Mesendoderm (in vitro differentiated cells): ENCODE results near the gene KCNJ13.

ENCODE experiments used
- DNase-seq: peaks from one replicate; pipeline ENCODE4 v3.0.0; 2013
- H2AK5ac ChIP-seq: 2 replicates; pipeline ENCODE4 v1.6.1; 2013; ENCODE audit warnings: low read length, inconsistent platforms
- H2BK120ac ChIP-seq: 2 replicates; pipeline ENCODE4 v1.6.1; 2013; ENCODE audit warnings: low read depth, mild to moderate bottlenecking, low read length, moderate library complexity, mixed read lengths
- H2BK15ac ChIP-seq: replicated peaks from 2 replicates; pipeline ENCODE4 v1.6.1; 2013; ENCODE audit warnings: low read depth, mild to moderate bottlenecking, moderate library complexity
- H2BK5ac ChIP-seq: 2 replicates; pipeline ENCODE4 v1.6.1; 2013; ENCODE audit warnings: low read length, inconsistent platforms
- H3K18ac ChIP-seq: 2 replicates; pipeline ENCODE4 v1.6.1; 2013; ENCODE audit warnings: mild to moderate bottlenecking, low read length, mixed read lengths
- H3K23ac ChIP-seq: one replicate; pipeline ENCODE4 v1.6.1; 2013; ENCODE audit warnings: low read length
- H3K27ac ChIP-seq: 2 replicates; pipeline ENCODE4 v1.5.1; 2013; ENCODE audit warnings: low read depth, mild to moderate bottlenecking, inconsistent platforms, low read length, moderate library complexity
- H3K27me3 ChIP-seq: 2 replicates; pipeline ENCODE4 v1.6.1; 2013; ENCODE audit warnings: low read length, control low read depth, mild to moderate bottlenecking, inconsistent platforms; ENCODE audit not compliant: insufficient read depth, poor library complexity
- H3K36me3 ChIP-seq: 2 replicates; pipeline ENCODE4 v1.6.1; 2013; ENCODE audit warnings: low read length, inconsistent platforms; ENCODE audit not compliant: control insufficient read depth, insufficient read depth
- H3K4ac ChIP-seq: one replicate; pipeline ENCODE4 v1.6.1; 2013; ENCODE audit warnings: low read depth, mild to moderate bottlenecking, low read length, moderate library complexity
- H3K4me1 ChIP-seq: 2 replicates; pipeline ENCODE4 v1.6.1; 2013; ENCODE audit warnings: low read depth, low read length, inconsistent platforms; ENCODE audit not compliant: control insufficient read depth
- H3K4me2 ChIP-seq: 2 replicates; pipeline ENCODE4 v1.6.1; 2013; ENCODE audit warnings: low read length
- H3K4me3 ChIP-seq: 2 replicates; pipeline ENCODE4 v1.5.1; 2013; ENCODE audit warnings: mild to moderate bottlenecking, low read length
- H3K56ac ChIP-seq: one replicate; pipeline ENCODE4 v1.6.1; 2013; ENCODE audit warnings: low read length
- H3K79me1 ChIP-seq: 2 replicates; pipeline ENCODE4 v1.6.1; 2013; ENCODE audit warnings: low read length, inconsistent platforms
- H3K79me2 ChIP-seq: 2 replicates; pipeline ENCODE4 v1.6.1; 2013; ENCODE audit warnings: mild to moderate bottlenecking, low read length; ENCODE audit not compliant: control insufficient read depth, insufficient read depth
- H3K9ac ChIP-seq: 2 replicates; pipeline ENCODE4 v1.6.1; 2013; ENCODE audit warnings: low read length, inconsistent platforms
- H4K5ac ChIP-seq: one replicate; pipeline ENCODE4 v1.6.1; 2013; ENCODE audit warnings: low read length
- H4K8ac ChIP-seq: one replicate; pipeline ENCODE4 v1.6.1; 2013; ENCODE audit warnings: low read depth, mild to moderate bottlenecking, control low read depth, low read length, moderate library complexity
- WGBS: extraction: QIAGEN DNeasy Blood & Tissue Kit; methylation state at CpG from one replicate; pipeline ENCODE4 v1.1.7; 2013; ENCODE audit warnings: low lambda C conversion rate, missing lambda C conversion rate; ENCODE audit not compliant: insufficient coverage; ENCODE audit errors: extremely low coverage; 5-methylcytosine and 5-hydroxymethylcytosine counted together

KCNJ13 gene

DNA sequence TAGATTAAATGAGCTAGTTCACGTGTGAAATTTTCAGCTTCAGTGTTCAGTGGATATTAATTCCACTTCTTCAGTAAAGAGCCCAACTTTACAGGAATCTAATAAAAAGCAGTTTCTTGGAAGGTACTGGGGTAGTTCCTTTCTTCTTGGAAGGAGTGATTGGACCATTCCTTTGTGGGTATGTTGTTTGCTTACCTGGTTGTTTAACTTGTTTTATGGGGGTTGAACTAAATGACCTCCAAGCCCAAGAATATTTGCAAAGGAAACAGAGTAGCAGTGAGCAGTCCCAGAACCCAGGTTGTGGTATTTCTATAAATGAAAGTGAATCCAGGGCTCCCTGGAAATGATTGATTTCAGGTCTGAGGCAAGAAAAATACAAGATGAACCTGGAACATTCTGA, 31.4 kb downstream of the KCNJ13 start:
- Histone ChIP-seq H3K27me3 (no peaks in the 10 kb centered on the region), H3K27ac (no peak overlapping the region), H3K4me2 (no peak overlapping the region), H2BK5ac (no peak overlapping the region), H4K5ac (no peak overlapping the region), H2BK15ac (no peak overlapping the region), H3K79me2 (no peaks in the 10 kb centered on the region), H3K56ac (no peak overlapping the region), H3K79me1 (peaks cover 2% of the 10 kb centered on the region), H2BK120ac (no peak overlapping the region), H3K36me3 (no peaks in the 10 kb centered on the region), H3K9ac (no peak overlapping the region), H2AK5ac (no peak overlapping the region), H3K4me1 (peaks cover 2% of the 10 kb centered on the region), H3K23ac (no peak overlapping the region), H3K18ac (no peak overlapping the region), H3K4me3 (no peak overlapping the region), H4K8ac (no peak overlapping the region), H3K4ac (no peak overlapping the region)
- WGBS = no CpG with 5 or more reads among the region's 1 CpG
- no peak for DNase-seq

DNA sequence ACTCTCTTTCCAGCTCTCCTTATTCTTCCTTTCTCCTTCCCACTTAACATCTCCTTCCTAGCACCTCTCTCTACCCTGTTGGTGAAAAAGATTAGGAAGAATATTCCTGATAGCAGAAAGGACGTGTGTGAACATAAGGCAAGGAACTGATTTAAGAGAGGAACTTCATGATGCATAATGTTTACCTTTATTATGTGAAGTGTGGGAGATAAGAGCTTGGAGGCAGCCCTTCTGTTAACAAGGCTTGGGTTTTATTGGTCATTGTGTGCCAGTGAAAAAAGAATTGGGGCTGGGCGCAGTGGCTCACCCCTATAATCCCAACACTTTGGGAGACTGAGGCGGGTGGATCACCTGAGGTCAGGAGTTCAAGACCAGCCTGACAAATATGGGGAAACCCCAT, 34.4 kb downstream of the KCNJ13 start:
- Histone ChIP-seq H2AK5ac (no peak overlapping the region), H3K23ac (no peak overlapping the region), H3K4me2 (no peak overlapping the region), H2BK120ac (no peak overlapping the region), H2BK5ac (no peak overlapping the region), H2BK15ac (no peak overlapping the region), H3K4me3 (no peak overlapping the region), H4K8ac (no peak overlapping the region), H4K5ac (no peak overlapping the region), H3K79me1 (peaks cover 6% of the 10 kb centered on the region), H3K56ac (no peak overlapping the region), H3K4me1 (peaks cover 2% of the 10 kb centered on the region), H3K18ac (no peak overlapping the region), H3K4ac (no peak overlapping the region), H3K27ac (no peak overlapping the region), H3K9ac (no peak overlapping the region), H3K27me3 (no peaks in the 10 kb centered on the region), H3K79me2 (no peaks in the 10 kb centered on the region), H3K36me3 (peaks cover 1% of the 10 kb centered on the region)
- WGBS = no CpG with 5 or more reads among the region's 3 CpGs
- DNase-seq = peak; percentile 33

DNA sequence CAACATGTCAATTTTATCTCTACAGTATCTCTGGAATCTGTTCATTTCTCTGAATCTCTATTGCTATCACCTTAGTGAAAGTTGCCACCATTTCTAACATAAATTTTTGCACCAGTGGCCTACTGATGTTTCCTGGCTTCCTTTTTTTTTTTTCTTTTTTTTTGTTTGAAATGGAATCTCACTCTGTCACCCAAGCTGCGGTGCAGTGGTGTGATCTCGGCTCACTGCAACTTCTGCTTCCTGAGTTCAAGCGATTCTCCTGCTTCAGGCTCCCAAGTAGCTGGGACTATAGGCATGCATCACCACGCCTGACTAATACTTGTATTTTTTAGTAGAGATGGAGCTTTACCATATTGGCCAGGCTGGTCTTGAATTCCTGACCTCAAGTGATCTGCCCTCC, 35.1 kb downstream of the KCNJ13 start:
- Histone ChIP-seq H2AK5ac (no peak overlapping the region), H2BK15ac (no peak overlapping the region), H3K18ac (no peak overlapping the region), H3K79me2 (no peaks in the 10 kb centered on the region), H3K4ac (no peak overlapping the region), H3K4me3 (no peak overlapping the region), H2BK5ac (no peak overlapping the region), H3K23ac (no peak overlapping the region), H3K36me3 (peaks cover 1% of the 10 kb centered on the region), H3K79me1 (peaks cover 6% of the 10 kb centered on the region), H3K9ac (no peak overlapping the region), H3K27me3 (no peaks in the 10 kb centered on the region), H3K4me1 (peaks cover 2% of the 10 kb centered on the region), H4K5ac (no peak overlapping the region), H2BK120ac (no peak overlapping the region), H3K4me2 (no peak overlapping the region), H3K27ac (no peak overlapping the region), H4K8ac (no peak overlapping the region), H3K56ac (no peak overlapping the region)
- DNase-seq = no peak
- no CpG with 5 or more reads among the region's 4 CpGs for WGBS

DNA sequence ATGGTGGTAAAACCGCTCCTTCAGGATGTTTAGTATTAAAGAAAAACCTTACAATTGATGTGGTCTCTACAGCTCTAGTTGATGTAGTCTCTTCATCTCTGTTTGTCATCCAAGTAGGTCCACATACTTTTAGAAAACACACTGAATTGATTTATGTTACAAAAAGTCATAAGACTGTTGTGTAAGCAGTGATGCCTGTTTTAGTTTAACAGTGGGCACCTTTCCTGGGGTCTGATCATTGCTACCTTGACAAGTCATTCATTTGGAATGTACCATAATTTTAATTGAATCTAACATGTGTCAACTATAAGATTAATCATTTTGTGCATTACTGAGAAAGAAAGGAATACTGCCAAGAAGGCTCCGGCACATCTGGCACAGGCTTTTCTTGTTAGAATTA, 44.9 kb downstream of the KCNJ13 start:
- Histone ChIP-seq H3K4ac (no peak overlapping the region), H3K79me2 (peaks cover 7% of the 10 kb centered on the region), H3K9ac (no peak overlapping the region), H2BK5ac (no peak overlapping the region), H3K4me3 (no peak overlapping the region), H3K79me1 (peaks cover 2% of the 10 kb centered on the region), H2AK5ac (no peak overlapping the region), H3K27me3 (no peaks in the 10 kb centered on the region), H3K4me1 (no peaks in the 10 kb centered on the region), H2BK120ac (no peak overlapping the region), H4K8ac (no peak overlapping the region), H4K5ac (no peak overlapping the region), H3K36me3 (no peaks in the 10 kb centered on the region), H2BK15ac (no peak overlapping the region), H3K23ac (no peak overlapping the region), H3K4me2 (no peak overlapping the region), H3K27ac (no peak overlapping the region), H3K18ac (no peak overlapping the region), H3K56ac (no peak overlapping the region)
- no CpG with 5 or more reads among the region's 2 CpGs for WGBS
- no peak for DNase-seq

DNA sequence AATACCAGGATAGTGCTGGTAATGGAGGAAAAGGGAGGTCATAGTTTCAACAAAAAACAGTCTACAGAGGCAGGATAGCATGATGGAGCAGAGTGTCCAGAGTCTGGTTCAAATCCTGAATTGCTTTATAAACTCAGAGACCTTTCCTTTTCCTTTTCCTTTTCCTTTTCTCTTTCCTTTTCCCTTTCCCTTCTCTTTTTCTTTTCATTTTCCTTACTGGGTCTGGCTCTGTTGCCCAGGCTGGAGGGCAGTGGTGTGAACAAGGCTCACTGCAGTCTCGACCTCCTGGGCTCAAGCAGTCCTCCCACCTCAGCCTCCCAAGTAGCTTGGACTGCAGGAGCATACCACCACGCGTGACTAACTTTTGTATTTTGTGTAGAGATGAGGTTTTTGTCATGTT, 47.6 kb downstream of the KCNJ13 start:
- Histone ChIP-seq H3K79me2 (peaks cover 7% of the 10 kb centered on the region), H3K27me3 (no peaks in the 10 kb centered on the region), H2BK5ac (no peak overlapping the region), H3K36me3 (no peaks in the 10 kb centered on the region), H4K8ac (no peak overlapping the region), H4K5ac (no peak overlapping the region), H3K18ac (no peak overlapping the region), H3K9ac (no peak overlapping the region), H2AK5ac (no peak overlapping the region), H3K4ac (no peak overlapping the region), H3K23ac (no peak overlapping the region), H2BK120ac (no peak overlapping the region), H3K4me2 (no peak overlapping the region), H3K27ac (no peak overlapping the region), H3K79me1 (peaks cover 2% of the 10 kb centered on the region), H3K4me3 (no peak overlapping the region), H2BK15ac (no peak overlapping the region), H3K4me1 (no peaks in the 10 kb centered on the region), H3K56ac (no peak overlapping the region)
- no peak for DNase-seq
- no CpG with 5 or more reads among the region's 3 CpGs for WGBS

DNA sequence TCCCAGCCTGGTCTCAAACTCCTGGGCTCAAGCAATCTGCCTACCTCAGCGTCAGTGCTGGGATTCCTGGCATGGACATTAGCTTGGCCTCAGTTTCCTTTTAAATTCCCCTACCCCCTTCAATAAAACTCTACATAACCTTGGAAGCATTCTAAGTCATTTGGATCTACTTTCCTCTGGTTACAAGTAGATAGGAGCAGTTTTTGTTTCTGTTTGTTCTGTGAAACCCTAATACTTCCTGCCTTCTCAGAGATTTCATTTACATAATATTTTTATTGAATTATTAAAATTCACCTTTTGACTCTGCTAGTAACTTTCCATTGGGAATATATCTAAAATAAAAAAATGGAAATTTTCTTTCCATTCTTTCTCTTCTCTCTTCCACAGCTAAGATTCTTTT, 53.3 kb downstream of the KCNJ13 start:
- Histone ChIP-seq H3K23ac (no peak overlapping the region), H3K27ac (no peak overlapping the region), H2BK120ac (no peak overlapping the region), H4K8ac (no peak overlapping the region), H3K4ac (no peak overlapping the region), H3K4me3 (no peak overlapping the region), H4K5ac (no peak overlapping the region), H3K4me1 (no peaks in the 10 kb centered on the region), H3K27me3 (no peaks in the 10 kb centered on the region), H3K18ac (no peak overlapping the region), H2BK15ac (no peak overlapping the region), H3K4me2 (no peak overlapping the region), H3K56ac (no peak overlapping the region), H2BK5ac (no peak overlapping the region), H2AK5ac (no peak overlapping the region), H3K36me3 (no peaks in the 10 kb centered on the region), H3K79me1 (peaks cover 11% of the 10 kb centered on the region), H3K9ac (no peak overlapping the region), H3K79me2 (peaks cover 20% of the 10 kb centered on the region)
- DNase-seq = no peak
- WGBS = no CpG with 5 or more reads among the region's 1 CpG
